Measurements from ENCODE around the gene BEST4. TPM values are rescaled to one million over a fixed set of nuclear protein-coding genes. Genes with fewer than 3 reads are reported as not detected.

The BEST4 gene
- 0.15 TPM in 1 of 2 replicates, not detected in the other for polyA plus RNA-seq

DNA sequence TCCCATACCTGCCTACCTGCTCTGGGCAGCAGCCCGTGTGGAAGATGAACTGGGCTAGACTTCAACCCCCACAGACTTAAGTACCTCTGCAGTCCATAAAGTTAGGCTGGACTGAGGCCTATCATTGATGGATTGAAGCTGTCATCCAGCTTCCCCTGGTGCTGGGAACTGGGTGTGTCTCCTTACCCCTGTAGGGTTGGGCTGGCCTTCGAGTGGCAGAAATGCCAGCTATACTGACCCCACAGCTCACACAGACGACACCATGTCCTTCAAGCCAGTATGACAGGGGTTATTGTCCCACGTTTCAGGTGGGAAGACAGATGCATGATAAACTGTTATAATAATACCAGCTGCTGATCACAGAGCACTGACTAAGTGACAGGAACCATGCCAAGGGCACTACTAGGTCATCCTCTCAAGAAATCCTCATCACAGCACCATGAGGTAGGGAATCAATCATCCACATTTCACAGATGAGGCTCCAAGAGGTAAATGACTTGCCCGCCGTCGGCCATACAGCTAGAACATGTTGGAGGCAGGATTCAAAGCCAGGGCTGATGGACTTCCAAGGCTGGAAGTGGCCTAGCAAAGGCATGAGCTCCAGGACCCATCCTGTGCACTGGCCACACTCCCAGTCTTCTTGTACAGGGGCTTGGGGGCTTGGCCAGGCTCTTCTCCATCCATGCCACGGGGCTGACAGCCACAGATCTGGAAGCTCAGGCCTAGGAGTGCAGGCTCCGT, at the start of gene BEST4:
Gene BEST4, minus strand, starts transcription at position 51 of the 741 bp plus-strand sequence. CDS start 465 bp downstream, outside the sequence.

DNA sequence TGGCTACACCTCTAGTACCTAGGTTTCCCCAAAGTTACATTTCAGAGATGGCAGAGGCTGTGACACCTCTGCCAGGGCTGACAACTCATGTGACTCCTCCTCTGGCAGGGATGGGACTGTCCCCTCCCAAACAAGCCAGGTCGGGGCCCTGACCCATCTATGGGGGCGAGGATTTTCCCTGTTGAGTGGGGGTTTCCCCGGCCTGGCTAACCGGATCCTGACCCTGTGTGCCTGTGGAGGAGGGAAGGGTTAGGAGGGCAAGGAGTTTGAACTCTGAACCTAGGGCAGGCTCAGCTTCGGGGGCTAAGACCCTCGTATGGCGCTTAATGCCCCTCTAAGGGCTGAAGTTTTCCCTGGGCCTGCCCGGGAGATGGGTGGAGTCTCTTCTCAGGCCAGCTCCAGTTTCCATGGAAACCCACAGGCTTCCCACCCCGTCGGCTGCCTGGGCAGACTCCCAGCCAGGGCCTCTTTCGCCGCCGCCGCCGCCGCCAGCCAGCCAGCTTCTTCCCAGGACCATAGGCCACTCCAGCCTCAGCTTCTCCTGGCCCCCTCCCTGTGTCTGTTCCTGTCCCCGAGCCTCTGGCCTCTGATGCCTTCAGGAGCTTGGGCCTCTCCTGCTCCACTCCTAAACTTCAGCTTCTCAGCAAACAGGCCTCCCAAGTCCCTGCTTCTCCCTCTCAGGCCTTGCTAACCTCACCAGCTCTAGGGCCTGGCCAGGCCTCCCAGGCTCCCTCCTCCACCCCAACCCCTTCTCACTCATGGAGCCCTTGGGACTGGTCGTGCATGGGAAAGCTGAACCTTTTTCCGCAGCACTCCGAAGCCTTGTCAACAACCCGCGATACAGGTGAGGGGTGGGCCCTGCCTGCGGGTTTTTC, 20.3 kb upstream of the BEST4 start, which contains the start of gene BTBD19:
Gene BTBD19, plus strand, starts transcription at position 461 of the 875 bp plus-strand sequence. Its CDS starts 298 bp downstream, at position 759.

DNA sequence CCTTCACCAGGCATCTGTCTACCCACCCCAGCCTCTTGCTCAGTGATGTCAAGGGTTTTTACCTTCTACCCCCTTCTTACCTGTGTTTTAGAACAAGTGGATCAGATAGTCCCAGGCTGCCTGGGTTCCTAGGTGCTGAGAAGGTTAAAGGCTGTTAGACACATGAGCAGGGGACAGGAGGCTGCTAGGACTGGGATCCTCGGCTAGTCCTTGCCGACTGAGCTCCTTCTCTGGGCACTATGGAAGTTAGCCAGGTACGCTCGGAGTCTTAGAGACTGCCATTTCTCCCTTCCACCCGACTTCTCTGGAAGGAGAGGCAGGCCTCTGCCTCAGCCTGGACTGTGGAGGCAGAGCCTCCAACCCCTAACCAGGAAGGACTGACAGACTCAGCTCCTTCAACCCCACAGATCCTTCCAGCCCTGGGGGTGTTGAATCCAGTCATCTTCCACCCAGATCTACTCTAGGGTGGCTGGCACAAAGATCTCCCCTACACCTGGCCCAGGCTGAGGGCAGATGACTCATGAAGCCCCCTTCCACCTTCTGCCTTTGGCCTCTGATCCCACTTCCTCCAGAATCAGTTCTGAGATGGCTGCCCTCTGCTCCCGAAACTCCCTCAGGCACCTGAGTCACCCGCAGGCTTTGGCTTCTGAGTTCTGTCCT, 18.9 kb upstream of the BEST4 start, which contains the start of gene DYNLT4:
Gene DYNLT4, minus strand, starts transcription at position 648 of the 660 bp plus-strand sequence. CDS start 683 bp downstream, outside the sequence.

DNA sequence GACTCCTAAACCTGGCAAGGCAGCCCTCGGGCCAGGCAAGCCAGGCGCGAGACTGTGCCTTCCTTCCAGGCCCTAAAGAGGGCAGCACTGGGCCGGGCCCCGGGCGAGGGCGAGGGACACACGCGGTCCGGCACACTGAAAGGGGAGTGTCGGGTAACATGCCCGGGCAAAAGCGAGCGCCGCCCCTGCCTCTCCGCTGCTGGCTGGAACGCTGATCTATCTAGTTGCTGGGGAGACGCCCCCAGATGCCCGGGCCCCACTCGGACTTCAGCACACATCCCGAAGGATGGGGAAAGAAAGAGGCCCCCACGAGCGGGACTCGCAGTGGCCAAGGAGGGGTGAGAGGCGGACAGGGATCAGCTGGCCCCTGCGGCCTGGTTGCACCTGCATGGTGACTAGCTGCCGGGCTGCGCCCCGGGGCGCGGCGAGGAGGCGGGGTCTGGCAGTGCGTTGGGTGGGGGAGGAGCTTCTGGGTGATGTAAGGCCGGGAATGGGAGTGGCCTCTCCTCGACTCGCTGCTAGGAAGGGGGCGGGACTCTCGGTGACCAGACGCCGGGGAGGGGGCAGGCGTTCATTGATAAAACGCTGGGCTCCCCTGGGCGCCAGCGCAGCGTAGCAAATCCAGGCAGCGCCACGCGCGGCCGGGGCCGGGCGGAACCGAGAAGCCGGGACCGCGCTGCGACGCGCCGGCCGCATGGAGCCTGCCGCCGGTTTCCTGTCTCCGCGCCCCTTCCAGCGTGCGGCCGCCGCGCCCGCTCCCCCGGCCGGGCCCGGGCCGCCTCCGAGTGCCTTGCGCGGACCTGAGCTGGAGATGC, 12.0 kb upstream of the BEST4 start, which contains the start of gene PLK3:
Gene PLK3, plus strand, starts transcription at position 608 of the 815 bp plus-strand sequence. Its CDS starts 87 bp downstream, at position 695.

DNA sequence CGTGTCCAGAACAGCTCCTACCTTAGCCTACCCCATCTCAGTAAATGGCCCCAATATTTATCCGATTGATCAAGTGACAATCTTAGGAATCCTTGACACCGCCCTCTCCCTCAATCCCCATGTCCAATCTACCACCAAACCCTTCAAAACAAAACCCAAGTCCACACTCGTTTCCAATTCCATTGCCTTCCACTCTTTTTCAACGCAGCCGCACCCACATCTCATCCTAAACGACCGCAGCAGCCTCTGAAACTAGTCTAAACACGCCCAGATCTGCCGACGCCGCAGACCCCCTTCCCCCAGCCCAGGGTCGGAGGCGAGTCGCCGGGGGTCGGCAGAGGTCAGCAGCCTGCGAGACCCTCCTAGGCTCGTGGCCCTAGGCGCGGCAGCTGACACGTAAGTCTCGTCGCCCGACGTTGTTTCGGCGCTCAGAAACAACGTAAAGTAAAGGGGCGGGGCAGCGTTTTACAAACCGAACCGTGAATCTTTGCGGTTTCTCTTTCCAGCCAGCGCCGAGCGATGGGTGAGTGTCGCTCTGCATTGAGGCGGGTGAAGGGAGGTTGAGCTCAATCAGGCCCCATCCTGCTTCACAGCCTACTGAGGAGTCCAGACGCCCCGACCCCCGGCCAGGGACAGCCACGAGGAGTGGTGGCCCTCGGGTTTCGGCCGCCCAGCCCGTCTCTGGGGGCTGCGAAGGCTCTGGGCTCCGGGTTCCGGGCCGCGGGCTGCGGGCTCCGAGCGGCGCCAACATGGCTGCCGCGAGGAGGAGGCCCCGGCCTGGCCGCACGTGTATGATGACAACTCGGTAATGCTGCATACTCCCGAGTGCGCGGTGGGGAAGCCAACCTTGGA, 12.7 kb downstream of the BEST4 start, which contains the start of gene RPS8:
Gene RPS8, plus strand, starts transcription at position 463 of the 852 bp plus-strand sequence. Its CDS starts 57 bp downstream, at position 520.

DNA sequence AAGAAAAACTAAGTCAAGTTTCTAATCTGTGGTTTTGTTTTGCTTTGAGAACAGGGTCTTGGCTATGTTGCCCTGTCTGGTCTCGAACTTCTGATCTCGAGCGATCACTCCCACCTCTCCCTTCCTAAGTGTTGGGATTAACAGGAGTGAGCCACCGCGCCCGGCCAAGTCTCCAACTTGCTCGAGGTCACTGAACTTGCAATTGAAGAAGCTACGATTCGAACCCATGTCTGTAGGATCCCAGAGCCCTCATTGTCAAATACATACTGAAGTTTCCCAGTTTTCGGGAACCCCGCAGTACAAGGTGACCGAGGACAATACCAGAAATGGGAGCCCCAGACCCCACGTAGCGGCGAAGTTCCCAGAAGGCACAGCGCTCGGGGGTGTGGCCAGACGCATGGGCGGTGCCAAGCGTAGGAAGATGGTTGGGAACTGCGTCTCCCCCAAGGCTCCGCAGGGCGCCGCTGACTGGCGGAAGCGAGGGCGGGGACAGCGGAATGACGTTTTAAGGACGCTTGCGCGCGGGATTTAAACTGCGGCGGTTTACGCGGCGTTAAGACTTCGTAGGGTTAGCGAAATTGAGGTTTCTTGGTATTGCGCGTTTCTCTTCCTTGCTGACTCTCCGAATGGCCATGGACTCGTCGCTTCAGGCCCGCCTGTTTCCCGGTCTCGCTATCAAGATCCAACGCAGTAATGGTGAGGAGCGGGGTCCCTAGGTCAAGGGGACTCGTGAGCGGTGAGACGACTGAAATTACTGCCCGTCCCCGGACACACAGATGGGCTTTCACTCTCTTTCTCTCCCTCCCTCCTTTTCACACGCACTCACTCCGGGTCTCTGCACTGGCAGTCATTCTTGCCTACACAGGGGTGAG, 48.4 kb downstream of the BEST4 start, which contains the start of gene KIF2C:
Gene KIF2C, plus strand, starts transcription at position 531 of the 872 bp plus-strand sequence. Its CDS starts 96 bp downstream, at position 627.

Other genes starting within 250 kb of the BEST4 start
- 5.8 and 6.1 TPM in 2 replicates for gene TMEM53, start 113.7 kb downstream of the BEST4 start, polyA plus RNA-seq
- gene ARMH1, start 113.5 kb downstream of the BEST4 start, polyA plus RNA-seq = 3.7 TPM in 1 of 2 replicates, not detected in the other
- gene RNU5D-1, start 57.0 kb downstream of the BEST4 start, polyA plus RNA-seq = not detected in 2 replicates
- gene KIF2C, start 48.3 kb downstream of the BEST4 start, polyA plus RNA-seq = not detected in 2 replicates
- gene RPS8, start 12.6 kb downstream of the BEST4 start, polyA plus RNA-seq = 456 and 523 TPM in 2 replicates
- gene PLK3, start 12.2 kb upstream of the BEST4 start, polyA plus RNA-seq = 3.9 TPM in 1 of 2 replicates, not detected in the other
- gene DYNLT4, start 19.2 kb upstream of the BEST4 start, polyA plus RNA-seq = not detected in 2 replicates
- gene BTBD19, start 20.4 kb upstream of the BEST4 start, polyA plus RNA-seq = not detected in 2 replicates
- gene PTCH2, start 55.1 kb upstream of the BEST4 start, polyA plus RNA-seq = 0.46 and 0.76 TPM in 2 replicates
- 98.8 and 102 TPM in 2 replicates for gene EIF2B3, start 198.4 kb upstream of the BEST4 start, polyA plus RNA-seq
- gene HECTD3, start 223.2 kb upstream of the BEST4 start, polyA plus RNA-seq = 9.3 and 10.9 TPM in 2 replicates
- 58.9 and 65.3 TPM in 2 replicates for gene UROD, start 224.1 kb upstream of the BEST4 start, polyA plus RNA-seq